ENCODE data around the gene KRT31. TPM values are rescaled to one million over a fixed set of nuclear protein-coding genes. Genes with fewer than 3 reads are reported as not detected.

KRT31 gene
- total and polyA plus RNA-seq, 2 of the 13 experiments (the other 11 are each of a cell fraction or from before 2014, with no cell fraction given): 0.05 TPM; not detected in 1

- FAIRE-seq (no peak), DNase-seq (ENCODE audit: low spot score) (no peak), ATAC-seq (no peak)
- no peak for TF ChIP-seq PHF21A (CRISPR knock-in tag; IDR thresholded peaks at IDR 0.05)
- TF ChIP-seq JUN (CRISPR knock-in tag; IDR thresholded peaks at IDR 0.05): no peak
- TF ChIP-seq ZNF260 (CRISPR knock-in tag; IDR thresholded peaks at IDR 0.05; ENCODE audit: borderline replicate concordance, low read depth): no peak
- TF ChIP-seq NFKB2 (CRISPR knock-in tag; IDR thresholded peaks at IDR 0.05; ENCODE audit: borderline replicate concordance): no peak
- no peak for TF ChIP-seq NAIF1 (CRISPR knock-in tag; IDR thresholded peaks at IDR 0.05; ENCODE audit: borderline replicate concordance)
- TF ChIP-seq HOXA3 (CRISPR knock-in tag; IDR thresholded peaks at IDR 0.05): no peak
- no peak for TF ChIP-seq HNF4G (IDR thresholded peaks at IDR 0.05; ENCODE audit: borderline replicate concordance, low read depth, low read length)
- TF ChIP-seq HNF4G (CRISPR knock-in tag; IDR thresholded peaks at IDR 0.05; ENCODE audit: borderline replicate concordance, low read depth): no peak
- TF ChIP-seq HNF1B (CRISPR knock-in tag; IDR thresholded peaks at IDR 0.05): no peak
- TF ChIP-seq CC2D1A (CRISPR knock-in tag; IDR thresholded peaks at IDR 0.05): no peak
- TF ChIP-seq ZNF225 (CRISPR knock-in tag; IDR thresholded peaks at IDR 0.05): no peak
- no peak for TF ChIP-seq TFE3 (CRISPR knock-in tag; IDR thresholded peaks at IDR 0.05)
- TF ChIP-seq NR2C2 (CRISPR knock-in tag; IDR thresholded peaks at IDR 0.05; ENCODE audit: borderline replicate concordance): no peak
- TF ChIP-seq MLLT10 (CRISPR knock-in tag; IDR thresholded peaks at IDR 0.05): no peak
- TF ChIP-seq ZNF770 (CRISPR knock-in tag; IDR thresholded peaks at IDR 0.05): no peak
- no peaks in the 10 kb centered on the region for H3K79me2 ChIP-seq (ENCODE audit: insufficient read depth, low read length)
- H3K4me3 ChIP-seq (replicated peaks in 1 of 3; ENCODE audit: insufficient read depth in 1 of 3, low read depth in 2 of 3, low read length in 3 of 3): no peak overlapping the region
- WGBS (ENCODE audit: low lambda C conversion rate): 30% methylated on average over 3 of the region's 3 CpGs
- no peak overlapping the region for H3K9ac ChIP-seq (ENCODE audit: insufficient read depth, low read depth, low read length)
- no TSS peak for BruUV-seq (replicated peaks)
- no peaks in the 10 kb centered on the region for H3K9me3 ChIP-seq (ENCODE audit: low read length)
- peaks cover 2% of the 10 kb centered on the region; the same call in 1 of the 2 replicates for H3K4me1 ChIP-seq (ENCODE audit: insufficient read depth, low read length)
- H3K36me3 ChIP-seq (replicated peaks in 1 of 2; ENCODE audit: control insufficient read depth in 1 of 2, insufficient read depth in 2 of 2, low read length in 2 of 2): no peaks in the 10 kb centered on the region
- H3K27ac ChIP-seq (ENCODE audit: extremely low read length, insufficient read depth, low read length): no peak overlapping the region
- H2AFZ ChIP-seq (ENCODE audit: low read length): no peak overlapping the region
- in situ Hi-C loops (cut with HindIII; ENCODE audit: extremely low pct_ligation_motif_present, low pct_unique_long_range_greater_than_20kb): no loop called here
- POLR2A ChIA-PET: no interaction called here
- no peak overlapping the region for H3K4me2 ChIP-seq (ENCODE audit: low read depth, low read length)
- H3K27me3 ChIP-seq (ENCODE audit: control insufficient read depth in 1 of 2, insufficient read depth in 2 of 2, low read length in 2 of 2): no peaks in the 10 kb centered on the region; a peak in 1 of 5 replicates
- intact Hi-C loops (cut with micrococcal nuclease; ENCODE audit: unreplicated experiment): no loop called here
- CTCF ChIA-PET (ENCODE audit: low intra/inter-chr PET ratio, low total read pairs): no interaction called here
- no peaks in the 10 kb centered on the region for H4K20me1 ChIP-seq (ENCODE audit: insufficient read depth, low read length)
Observed at GRCh38 chr17:41444640-41445039, 47.2 kb upstream of the KRT31 start.
